ENCODE data around the gene AFP. TPM values are rescaled to one million over a fixed set of nuclear protein-coding genes. Genes with fewer than 3 reads are reported as not detected.

AFP gene
- polyA plus RNA-seq, 1 donor from 2014 or later = not detected

GRCh38 chr4:73439991-73440390 lies 4.0 kb downstream of the AFP start:
- H4K20me1 ChIP-seq (ENCODE audit: insufficient read depth) = no peaks in the 10 kb centered on the region
- no peaks in the 10 kb centered on the region for H3K9me2 ChIP-seq (ENCODE audit: insufficient read depth, low read length)
- no peak overlapping the region for H2AFZ ChIP-seq (ENCODE audit: low read depth, low read length)
- H3K36me3 ChIP-seq (ENCODE audit: insufficient read depth, low read length) = no peaks in the 10 kb centered on the region
- TF ChIP-seq MXI1 (conservative IDR thresholded peaks at IDR 0.05; ENCODE audit: poor library complexity, severe bottlenecking) = no peak
- H3K4me3 ChIP-seq (ENCODE audit: low read length) = no peak overlapping the region
- H3K27me3 ChIP-seq (ENCODE audit: insufficient read depth, low read depth, low read length) = no peaks in the 10 kb centered on the region
- no peak overlapping the region for H3K9ac ChIP-seq (ENCODE audit: low read length)
- no peaks in the 10 kb centered on the region for H3K9me3 ChIP-seq (ENCODE audit: low read length)
- H3K27ac ChIP-seq (ENCODE audit: low read length) = no peak overlapping the region
- H3F3A ChIP-seq (ENCODE audit: insufficient read depth, low read length, poor library complexity, severe bottlenecking) = no peaks in the 10 kb centered on the region
- no peaks in the 10 kb centered on the region for H3K79me2 ChIP-seq (replicated peaks; ENCODE audit: insufficient read depth, low read length)
- H3K4me2 ChIP-seq (ENCODE audit: low read length) = no peak overlapping the region

GRCh38 chr4:73440653-73441052 lies 4.6 kb downstream of the AFP start:
- Histone ChIP-seq H3K4me2 (ENCODE audit: low read length) (no peak overlapping the region), H3K36me3 (ENCODE audit: insufficient read depth, low read length) (no peaks in the 10 kb centered on the region), H3K4me3 (ENCODE audit: low read length) (no peak overlapping the region), H3K27ac (ENCODE audit: low read length) (no peak overlapping the region), H3F3A (ENCODE audit: insufficient read depth, low read length, poor library complexity, severe bottlenecking) (no peaks in the 10 kb centered on the region), H3K9me3 (ENCODE audit: low read length) (no peaks in the 10 kb centered on the region), H3K9ac (ENCODE audit: low read length) (no peak overlapping the region), H3K79me2 (replicated peaks; ENCODE audit: insufficient read depth, low read length) (no peaks in the 10 kb centered on the region), H3K9me2 (ENCODE audit: insufficient read depth, low read length) (no peaks in the 10 kb centered on the region), H4K20me1 (ENCODE audit: insufficient read depth) (no peaks in the 10 kb centered on the region), H3K27me3 (ENCODE audit: insufficient read depth, low read depth, low read length) (no peaks in the 10 kb centered on the region), H2AFZ (ENCODE audit: low read depth, low read length) (no peak overlapping the region)
- no peak for TF ChIP-seq EZH2 (IDR thresholded peaks at IDR 0.05; ENCODE audit: borderline replicate concordance, insufficient read depth, low read length, poor library complexity, severe bottlenecking)
- no peak for TF ChIP-seq MXI1 (conservative IDR thresholded peaks at IDR 0.05; ENCODE audit: poor library complexity, severe bottlenecking)
- no peak for TF ChIP-seq EP300 (conservative IDR thresholded peaks at IDR 0.05; ENCODE audit: poor library complexity, severe bottlenecking)
- no peak for TF ChIP-seq TAF1 (IDR thresholded peaks at IDR 0.05; ENCODE audit: low read depth)
- TF ChIP-seq SMC3 (conservative IDR thresholded peaks at IDR 0.05; ENCODE audit: poor library complexity) = no peak
- TF ChIP-seq RAD21 (conservative IDR thresholded peaks at IDR 0.05) = no peak
- TF ChIP-seq CTCF (IDR thresholded peaks at IDR 0.05; ENCODE audit: poor library complexity, severe bottlenecking) = no peak
- TF ChIP-seq REST (IDR thresholded peaks at IDR 0.05; ENCODE audit: borderline replicate concordance) = no peak
- TF ChIP-seq POLR2AphosphoS5 (IDR thresholded peaks at IDR 0.05) = no peak

- H3K9me3 ChIP-seq (ENCODE audit: low read length) = no peaks in the 10 kb centered on the region
- TF ChIP-seq SMC3 (conservative IDR thresholded peaks at IDR 0.05; ENCODE audit: poor library complexity) (no peak), CTCF (IDR thresholded peaks at IDR 0.05; ENCODE audit: poor library complexity, severe bottlenecking) (no peak), RAD21 (conservative IDR thresholded peaks at IDR 0.05) (no peak), TAF1 (IDR thresholded peaks at IDR 0.05; ENCODE audit: low read depth) (no peak)
- no peak overlapping the region for H3K4me2 ChIP-seq (ENCODE audit: low read length)
- H3K27ac ChIP-seq (ENCODE audit: low read length) = no peak overlapping the region
- H4K20me1 ChIP-seq (ENCODE audit: insufficient read depth) = no peaks in the 10 kb centered on the region
- no peak overlapping the region for H3K4me3 ChIP-seq (ENCODE audit: low read length)
- H2AFZ ChIP-seq (ENCODE audit: low read depth, low read length) = no peak overlapping the region
- no peaks in the 10 kb centered on the region for H3F3A ChIP-seq (ENCODE audit: insufficient read depth, low read length, poor library complexity, severe bottlenecking)
- H3K27me3 ChIP-seq (ENCODE audit: insufficient read depth, low read depth, low read length) = peaks cover 1% of the 10 kb centered on the region
- H3K9me2 ChIP-seq (ENCODE audit: insufficient read depth, low read length) = no peaks in the 10 kb centered on the region
- H3K36me3 ChIP-seq (ENCODE audit: insufficient read depth, low read length) = no peaks in the 10 kb centered on the region
- no peaks in the 10 kb centered on the region for H3K79me2 ChIP-seq (replicated peaks; ENCODE audit: insufficient read depth, low read length)
- no peak overlapping the region for H3K9ac ChIP-seq (ENCODE audit: low read length)
These were observed 6.3 kb downstream of the AFP start for GRCh38 chr4:73442275-73442674.

Data from neural cell (in vitro differentiated cells).